Mucosa of descending colon (tissue), 3 donors: ENCODE data around the gene IFNGR1. TPM values are rescaled to one million over a fixed set of nuclear protein-coding genes. Genes with fewer than 3 reads are reported as not detected.

Source experiments
- ATAC-seq: fragments of 200-7000 bp; cut with Tn5 transposase; one replicate; pipeline ENCODE4 v1.9.1; 2020; ENCODE audit warnings: mild to moderate bottlenecking, moderate library complexity
- DNase-seq, 3 donors: peaks; one replicate each; pipeline ENCODE4 v3.0.0-alpha.2; 2020
- H3K36me3 ChIP-seq: fragments of 200-600 bp; one replicate; pipeline ENCODE4 v1.8.0; 2021; ENCODE audit warnings: low read depth, mild to moderate bottlenecking
- H3K4me1 ChIP-seq: fragments of 200-600 bp; one replicate; pipeline ENCODE4 v1.8.0; 2021; ENCODE audit warnings: low read depth, mild to moderate bottlenecking
- H3K4me3 ChIP-seq: fragments of 200-600 bp; one replicate; pipeline ENCODE4 v1.8.0; 2021; ENCODE audit warnings: mild to moderate bottlenecking
- H3K9me3 ChIP-seq: fragments of 200-600 bp; one replicate; pipeline ENCODE4 v1.8.0; 2021; ENCODE audit warnings: mild to moderate bottlenecking
- intact Hi-C, 2 donors: fragments of 100-400 bp; cut with DNase I in 1 of 2; cut with micrococcal nuclease in 1 of 2; formaldehyde crosslinking; loops; one replicate each; pipeline versions ENCODE4 v1.11.0 to v1.11.1; 2022; cut with DNase I, micrococcal nuclease
- total RNA-seq, 3 donors: library from RNA; stranded (reverse); fragmentation: NEBNext Ultra II Directional in 2 of 3; extraction: Animal tissue kit (Norgen Biotek cat#: 25700) in 2 of 3; gene quantifications; one replicate each; pipeline versions ENCODE4 v1.2.1 to v1.2.4, GENCODE V29; 2021 to 2023
- TF ChIP-seq, protein P1 (sequence below): fragments of 200-600 bp; IDR thresholded peaks from one replicate; pipeline ENCODE4 v1.8.0; 2022; ENCODE audit warnings: antibody characterized with exemption, mild to moderate bottlenecking
- donor health status: DM: no; HTN: no; CAD: no; lungs with moderate emphysema.
- donor health status: DM: no; HTN: no; CAD: no.
- donor health status: DM: no; HTN: yes; CAD: no.

The IFNGR1 gene
- total RNA-seq, 3 donors from 2014 or later, result 77.1 to 133 (median 97.6) TPM

DNA sequence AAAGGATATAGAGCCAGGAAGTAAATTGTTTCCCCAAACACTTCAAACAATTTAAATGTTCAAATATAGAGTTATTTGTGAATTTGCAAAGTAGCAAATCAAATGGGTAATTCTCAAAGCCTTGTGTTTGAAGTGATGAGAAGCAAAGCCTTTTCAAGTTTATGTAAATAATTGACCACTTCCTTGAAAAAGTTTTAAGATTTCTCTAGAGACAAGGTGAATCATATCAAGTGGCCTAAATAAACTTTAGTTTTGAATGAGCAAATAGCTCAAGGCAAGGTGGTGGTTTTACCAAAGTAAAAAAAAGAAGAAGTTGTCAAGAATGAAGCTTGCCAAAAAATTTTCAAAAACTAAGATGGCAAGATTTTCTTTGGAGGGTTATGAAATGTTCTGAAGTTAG, 42.6 kb upstream of the IFNGR1 start:
- TF ChIP-seq, protein P1, sequence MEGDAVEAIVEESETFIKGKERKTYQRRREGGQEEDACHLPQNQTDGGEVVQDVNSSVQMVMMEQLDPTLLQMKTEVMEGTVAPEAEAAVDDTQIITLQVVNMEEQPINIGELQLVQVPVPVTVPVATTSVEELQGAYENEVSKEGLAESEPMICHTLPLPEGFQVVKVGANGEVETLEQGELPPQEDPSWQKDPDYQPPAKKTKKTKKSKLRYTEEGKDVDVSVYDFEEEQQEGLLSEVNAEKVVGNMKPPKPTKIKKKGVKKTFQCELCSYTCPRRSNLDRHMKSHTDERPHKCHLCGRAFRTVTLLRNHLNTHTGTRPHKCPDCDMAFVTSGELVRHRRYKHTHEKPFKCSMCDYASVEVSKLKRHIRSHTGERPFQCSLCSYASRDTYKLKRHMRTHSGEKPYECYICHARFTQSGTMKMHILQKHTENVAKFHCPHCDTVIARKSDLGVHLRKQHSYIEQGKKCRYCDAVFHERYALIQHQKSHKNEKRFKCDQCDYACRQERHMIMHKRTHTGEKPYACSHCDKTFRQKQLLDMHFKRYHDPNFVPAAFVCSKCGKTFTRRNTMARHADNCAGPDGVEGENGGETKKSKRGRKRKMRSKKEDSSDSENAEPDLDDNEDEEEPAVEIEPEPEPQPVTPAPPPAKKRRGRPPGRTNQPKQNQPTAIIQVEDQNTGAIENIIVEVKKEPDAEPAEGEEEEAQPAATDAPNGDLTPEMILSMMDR, result no peak
- intact Hi-C loops, result no loop called here
- ATAC-seq (peak; percentile 18), DNase-seq (no peak)
- no peaks in the 10 kb centered on the region for H3K9me3 ChIP-seq
- H3K4me3 ChIP-seq, result no peak overlapping the region
- peaks cover 9% of the 10 kb centered on the region for H3K4me1 ChIP-seq
- H3K36me3 ChIP-seq, result no peaks in the 10 kb centered on the region

DNA sequence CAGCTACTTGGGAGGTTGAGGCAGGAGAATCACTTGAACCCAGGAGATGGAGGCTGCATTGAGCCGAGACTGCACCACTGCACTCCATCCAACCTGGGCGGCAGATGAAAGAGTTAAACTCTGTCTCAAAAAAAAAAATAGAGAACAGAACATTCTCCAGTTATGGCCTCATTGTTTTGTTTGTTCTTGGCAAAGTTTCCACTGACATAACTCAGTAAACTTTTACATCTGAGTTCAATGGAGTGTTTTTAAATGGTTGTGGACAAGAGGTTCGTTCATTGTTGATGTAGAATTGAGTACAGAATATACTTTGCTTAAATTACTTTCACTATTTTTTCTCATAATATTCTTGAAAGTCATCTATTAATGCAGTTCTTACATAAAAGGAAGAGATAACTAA, 42.2 kb upstream of the IFNGR1 start:
- intact Hi-C loops, result no loop called here
- DNase-seq, result no peak

DNA sequence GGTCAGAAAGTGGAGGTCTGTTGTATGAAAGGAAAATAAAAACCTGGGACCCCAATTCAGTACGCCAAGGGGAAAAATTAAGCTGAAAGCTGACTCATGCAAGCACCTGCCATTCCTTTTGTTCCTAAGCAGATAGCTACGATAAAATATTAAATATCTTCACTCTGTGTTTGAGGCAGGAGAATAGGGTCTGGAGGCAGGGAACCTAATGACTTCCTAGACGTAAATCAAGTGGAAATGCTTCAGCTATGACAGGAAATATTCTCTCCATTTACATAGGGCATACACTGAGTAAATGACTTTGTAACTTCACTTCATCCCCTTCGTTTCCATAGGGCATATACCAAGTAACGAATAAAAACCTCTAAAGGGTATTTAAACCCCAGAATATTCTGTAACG, 41.0 kb upstream of the IFNGR1 start:
- TF ChIP-seq, protein P1, result no peak
- DNase-seq (no peak), ATAC-seq (no peak)
- Histone ChIP-seq H3K36me3 (no peaks in the 10 kb centered on the region), H3K4me1 (peaks cover 9% of the 10 kb centered on the region), H3K4me3 (no peak overlapping the region), H3K9me3 (peaks cover 9% of the 10 kb centered on the region)
- intact Hi-C loops, result no loop called here

More for the DNA sequence above, 42.2 kb upstream of the IFNGR1 start:
- TF ChIP-seq, protein P1, result no peak
- Histone ChIP-seq H3K36me3 (no peaks in the 10 kb centered on the region), H3K4me1 (peaks cover 9% of the 10 kb centered on the region), H3K4me3 (no peak overlapping the region), H3K9me3 (no peaks in the 10 kb centered on the region)
- peak; percentile 17 for ATAC-seq

DNA sequence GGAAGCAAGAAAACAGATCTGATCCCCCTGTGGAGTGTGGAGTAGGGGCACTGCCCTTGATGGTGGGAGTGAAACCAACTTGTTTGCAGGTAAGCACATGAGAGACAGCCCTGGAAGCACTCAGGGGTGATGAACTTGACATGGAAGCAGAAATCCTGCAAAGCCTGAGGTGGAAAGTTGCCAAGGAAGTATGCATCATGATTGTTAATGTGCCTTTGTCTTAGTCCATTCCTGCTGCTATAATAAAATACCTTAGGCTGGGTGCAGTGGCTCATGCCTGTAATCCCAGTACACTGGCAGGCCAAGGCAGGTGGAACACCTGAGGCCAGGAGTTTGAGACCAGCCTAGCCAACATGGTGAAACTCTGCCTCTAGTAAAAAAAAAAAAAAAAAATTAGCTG, 40.2 kb upstream of the IFNGR1 start:
- Histone ChIP-seq H3K4me3 (no peak overlapping the region), H3K9me3 (peaks cover 18% of the 10 kb centered on the region), H3K36me3 (no peaks in the 10 kb centered on the region), H3K4me1 (peaks cover 9% of the 10 kb centered on the region)
- intact Hi-C loops, result no loop called here
- DNase-seq, result no peak
- peak; percentile 53 for ATAC-seq
- TF ChIP-seq, protein P1, result no peak

DNA sequence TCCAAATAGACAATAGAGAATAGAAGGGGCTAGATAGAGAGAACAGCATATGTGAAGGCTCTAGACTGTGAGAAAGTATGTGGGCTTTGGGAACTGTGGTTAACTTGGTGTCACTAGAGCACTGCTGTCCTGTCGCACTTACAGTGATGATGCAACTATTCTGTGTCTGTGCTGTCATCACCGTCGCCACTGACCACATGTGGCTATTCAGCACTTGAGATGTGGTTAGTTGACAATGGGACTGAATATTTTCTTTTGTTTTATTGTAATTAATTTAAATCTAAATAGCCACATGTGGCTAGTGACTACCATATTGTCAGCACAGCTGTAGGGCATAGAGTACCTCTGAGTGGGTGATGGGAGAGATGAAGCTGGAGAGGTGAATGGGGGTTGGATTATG, 39.0 kb upstream of the IFNGR1 start:
- H3K9me3 ChIP-seq, result peaks cover 30% of the 10 kb centered on the region
- DNase-seq (no peak), ATAC-seq (peak; percentile 29)
- peaks cover 9% of the 10 kb centered on the region for H3K4me1 ChIP-seq
- H3K36me3 ChIP-seq, result no peaks in the 10 kb centered on the region
- TF ChIP-seq, protein P1, result no peak
- intact Hi-C loops, result no loop called here
- H3K4me3 ChIP-seq, result no peak overlapping the region
